PC-9 (cell line): ENCODE measurements around the gene NOXA1. TPM values are rescaled to one million over a fixed set of nuclear protein-coding genes. Genes with fewer than 3 reads are reported as not detected.

ENCODE experiments used
- BruUV-seq: library from RNA; stranded (reverse); fragments of 400-500 nt; replicated peaks from 2 replicates; lab custom pipeline; 2021; lab: Mats Ljungman, UMichigan
- CTCF ChIA-PET: fragments of 300-600 bp; sonication (Branson Sonifier 250); formaldehyde crosslinking; loops from one replicate; lab custom pipeline; 2022; ENCODE audit warnings: antibody characterized with exemption; lab: Charles Lee
- POLR2A ChIA-PET: fragments of 300-600 bp; sonication (Branson Sonifier 250); formaldehyde crosslinking; loops from one replicate; lab custom pipeline; 2022; ENCODE audit warnings: antibody characterized with exemption; ENCODE audit not compliant: unreplicated experiment; lab: Charles Lee
- DNase-seq, 2 experiments: peaks; one replicate each; pipeline versions ENCODE4 v3.0.0 to v3.0.0-alpha.2; 2015 to 2022; ENCODE audit warnings: mixed read lengths in 1 of 2
- H2AFZ ChIP-seq: fragments of 200-600 bp; sonication (generic); 2 replicates; pipeline ENCODE4 v1.8.1; 2017; ENCODE audit warnings: antibody characterized with exemption
- H3F3A ChIP-seq: fragments of 200-600 bp; sonication (generic); 2 replicates; pipeline ENCODE4 v1.8.1; 2017; ENCODE audit warnings: antibody characterized with exemption, mild to moderate bottlenecking, low read depth; ENCODE audit not compliant: insufficient read depth
- H3K27ac ChIP-seq: fragments of 200-600 bp; sonication (generic); 2 replicates; pipeline ENCODE4 v1.6.1; 2016; ENCODE audit warnings: mixed run types
- H3K27me3 ChIP-seq: fragments of 200-600 bp; sonication (generic); 2 replicates; pipeline ENCODE4 v1.6.1; 2016; ENCODE audit warnings: low read depth, mixed run types; ENCODE audit not compliant: insufficient read depth
- H3K36me3 ChIP-seq: fragments of 200-600 bp; sonication (generic); 2 replicates; pipeline ENCODE4 v1.6.1; 2016; ENCODE audit warnings: low read depth, mixed run types
- H3K4me1 ChIP-seq: fragments of 200-600 bp; sonication (generic); replicated peaks from 2 replicates; pipeline ENCODE4 v1.6.1; 2016; ENCODE audit warnings: mixed run types; ENCODE audit not compliant: insufficient read depth
- H3K4me2 ChIP-seq: fragments of 200-600 bp; sonication (generic); 2 replicates; pipeline ENCODE4 v1.6.1; 2017; ENCODE audit warnings: mixed run types
- H3K4me3 ChIP-seq: fragments of 200-600 bp; sonication (generic); 2 replicates; pipeline ENCODE4 v1.6.1; 2016; ENCODE audit warnings: mixed run types
- H3K79me2 ChIP-seq: fragments of 200-600 bp; sonication (generic); 2 replicates; pipeline ENCODE4 v1.6.1; 2017; ENCODE audit warnings: low read depth, mixed run types
- H3K9me2 ChIP-seq: fragments of 200-600 bp; sonication (generic); 2 replicates; pipeline ENCODE4 v1.8.1; 2017; ENCODE audit warnings: mild to moderate bottlenecking; ENCODE audit not compliant: insufficient read depth
- H3K9me3 ChIP-seq: fragments of 200-600 bp; sonication (generic); 2 replicates; pipeline ENCODE4 v1.8.1; 2016; ENCODE audit warnings: low read depth; ENCODE audit not compliant: insufficient read depth
- H4K20me1 ChIP-seq: fragments of 200-600 bp; sonication (generic); 2 replicates; pipeline ENCODE4 v1.8.1; 2017; ENCODE audit not compliant: insufficient read depth
- CTCF ChIP-seq: fragments of 200-600 bp; sonication (generic); conservative IDR thresholded peaks from 2 replicates; pipeline ENCODE4 v1.6.1; 2017; ENCODE audit warnings: mixed run types, antibody characterized with exemption, mild to moderate bottlenecking, moderate library complexity
- EZH2 ChIP-seq: fragments of 200-600 bp; sonication (generic); IDR thresholded peaks from 2 replicates; pipeline ENCODE4 v1.8.0; 2017; ENCODE audit warnings: antibody characterized with exemption, low read depth
- intact Hi-C: fragments of 100-400 bp; cut with micrococcal nuclease; formaldehyde crosslinking; loops from one replicate; pipeline ENCODE4 v1.10.0; 2022; ENCODE audit not compliant: unreplicated experiment
- total RNA-seq: library from RNA; stranded (reverse); gene quantifications from 2 replicates; pipeline ENCODE4 v1.2.3, GENCODE V29; 2021

The NOXA1 gene
- total RNA-seq, 1 experiment from 2014 or later, result 10.5 TPM

- Histone ChIP-seq H3F3A (0 out of 2 replicates have a peak, but pooled peaks cover 4% of the 10 kb centered on the region), H3K4me3 (no peak overlapping the region), H3K4me2 (no peak overlapping the region), H3K27me3 (no peaks in the 10 kb centered on the region), H3K4me1 (no peaks in the 10 kb centered on the region), H3K27ac (no peak overlapping the region), H3K9me2 (no peaks in the 10 kb centered on the region), H4K20me1 (no peaks in the 10 kb centered on the region; the same call in 1 of the 2 replicates), H3K79me2 (no peaks in the 10 kb centered on the region), H3K36me3 (no peaks in the 10 kb centered on the region), H3K9me3 (no peaks in the 10 kb centered on the region), H2AFZ (no peak overlapping the region)
- intact Hi-C loops, result no loop called here
- BruUV-seq, result no TSS peak
- ChIA-PET CTCF (no interaction called here), POLR2A (no interaction called here)
- TF ChIP-seq CTCF, result no peak
- no peak for TF ChIP-seq EZH2
- no peak for DNase-seq
Measured at GRCh38 chr9:137389428-137389746, 33.8 kb upstream of the NOXA1 start.

GRCh38 chr9:137390553-137391410 is 32.4 kb upstream of the NOXA1 start:
- Histone ChIP-seq H3K27me3 (no peaks in the 10 kb centered on the region), H2AFZ (no peak overlapping the region), H4K20me1 (no peaks in the 10 kb centered on the region; the same call in 1 of the 2 replicates), H3K79me2 (no peaks in the 10 kb centered on the region), H3K27ac (no peak overlapping the region), H3K4me1 (peaks cover under 1% of the 10 kb centered on the region; the same call in 1 of the 2 replicates), H3K9me2 (no peaks in the 10 kb centered on the region), H3K9me3 (no peaks in the 10 kb centered on the region), H3K4me3 (no peak overlapping the region), H3K4me2 (no peak overlapping the region), H3F3A (0 out of 2 replicates have a peak, but pooled peaks cover 4% of the 10 kb centered on the region), H3K36me3 (no peaks in the 10 kb centered on the region)
- no peak for DNase-seq
- ChIA-PET CTCF (interaction anchor here (1.1 kb wide), 1 partner anchor 89 kb away, joined by 4 read pairs; the partner anchor contains the start of gene NRARP), POLR2A (no interaction called here)
- BruUV-seq, result no TSS peak
- intact Hi-C loops, result no loop called here
- TF ChIP-seq EZH2 (no peak), CTCF (no peak)

GRCh38 chr9:137391411-137391754 is 31.8 kb upstream of the NOXA1 start:
- H3K4me1 ChIP-seq, result peaks cover 6% of the 10 kb centered on the region
- ChIA-PET POLR2A (no interaction called here), CTCF (interaction anchor here (1.1 kb wide), 1 partner anchor 89 kb away, joined by 4 read pairs; the partner anchor contains the start of gene NRARP)
- H3K4me3 ChIP-seq, result no peak overlapping the region
- peaks cover 5% of the 10 kb centered on the region; the same call in 1 of the 2 replicates for H3F3A ChIP-seq
- no peak overlapping the region for H3K4me2 ChIP-seq
- no peak overlapping the region for H2AFZ ChIP-seq
- H3K9me3 ChIP-seq, result no peaks in the 10 kb centered on the region
- H4K20me1 ChIP-seq, result no peaks in the 10 kb centered on the region
- no TSS peak for BruUV-seq
- no peak for DNase-seq
- no peaks in the 10 kb centered on the region for H3K9me2 ChIP-seq
- intact Hi-C loops, result no loop called here
- no peak overlapping the region for H3K27ac ChIP-seq
- no peak for TF ChIP-seq EZH2
- no peak for TF ChIP-seq CTCF
- H3K27me3 ChIP-seq, result no peaks in the 10 kb centered on the region
- no peaks in the 10 kb centered on the region for H3K79me2 ChIP-seq
- H3K36me3 ChIP-seq, result no peaks in the 10 kb centered on the region
